Umbilical cord (tissue), 2 donors: Measurements from ENCODE around the gene INTS11. TPM values are rescaled to one million over a fixed set of nuclear protein-coding genes. Genes with fewer than 3 reads are reported as not detected.
A peak's percentile ranks its signal among the peaks of the same experiment; 100 is the strongest.
"Not testable (repeated sequence)": the region's sequence is repeated elsewhere in the genome, so short reads cannot be mapped to it uniquely, and the experiment has no call there.

Source experiments
- DNase-seq: peaks from one replicate; pipeline ENCODE4 v3.0.0-alpha.2; 2015; ENCODE audit warnings: low spot score
- total RNA-seq: library from RNA; depleted of rRNA; stranded (reverse); fragments of >200 nt; gene quantifications from one replicate; pipeline ENCODE4 v1.2.3, GENCODE V29; 2014; ENCODE audit warnings: low replicate concordance; ENCODE audit not compliant: insufficient read depth

INTS11 gene
- total RNA-seq: 42.4 TPM

DNA sequence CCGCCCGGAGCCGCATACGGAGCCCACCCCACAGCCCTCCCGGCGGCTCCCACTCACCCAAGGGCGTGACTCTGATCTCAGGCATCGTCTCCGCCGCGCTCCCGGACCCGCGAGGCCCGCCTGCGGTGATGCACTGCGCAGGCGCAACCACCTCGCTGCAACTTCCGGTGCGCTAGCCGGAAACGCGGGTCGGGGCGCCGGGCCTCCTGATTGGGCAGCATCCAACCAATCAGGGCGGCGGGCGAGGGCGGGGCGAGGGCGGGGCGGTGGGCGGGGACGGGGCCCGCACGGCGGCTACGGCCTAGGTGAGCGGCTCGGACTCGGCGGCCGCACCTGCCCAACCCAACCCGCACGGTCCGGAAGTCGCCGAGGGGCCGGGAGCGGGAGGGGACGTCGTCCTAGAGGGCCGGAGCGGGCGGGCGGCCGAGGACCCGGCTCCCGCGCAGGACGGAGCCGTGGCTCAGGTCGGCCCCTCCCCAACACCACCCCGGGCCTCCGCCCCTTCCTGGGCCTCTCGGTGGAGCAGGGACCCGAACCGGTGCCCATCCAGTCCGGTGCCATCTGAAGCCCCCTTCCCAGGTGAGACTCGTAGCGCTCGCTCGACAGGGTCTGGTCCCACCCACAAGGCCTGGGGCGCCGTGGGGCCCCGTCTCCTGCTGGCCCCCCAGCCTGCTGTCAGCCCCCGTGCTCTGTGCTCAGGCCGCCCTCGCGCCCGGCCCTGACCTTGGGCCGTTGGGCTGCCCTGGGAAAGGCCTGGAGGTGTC, at the start of gene INTS11, which contains the start of gene CPTP:
TSS of gene INTS11 (minus strand) at position 137 of the 764 bp plus-strand sequence. CDS start at position 85, 52 bp downstream.
TSS of gene CPTP (plus strand) at position 279 of the 764 bp plus-strand sequence. CDS start 2,109 bp downstream, outside the sequence.
- peak; percentile 94 for DNase-seq

DNA sequence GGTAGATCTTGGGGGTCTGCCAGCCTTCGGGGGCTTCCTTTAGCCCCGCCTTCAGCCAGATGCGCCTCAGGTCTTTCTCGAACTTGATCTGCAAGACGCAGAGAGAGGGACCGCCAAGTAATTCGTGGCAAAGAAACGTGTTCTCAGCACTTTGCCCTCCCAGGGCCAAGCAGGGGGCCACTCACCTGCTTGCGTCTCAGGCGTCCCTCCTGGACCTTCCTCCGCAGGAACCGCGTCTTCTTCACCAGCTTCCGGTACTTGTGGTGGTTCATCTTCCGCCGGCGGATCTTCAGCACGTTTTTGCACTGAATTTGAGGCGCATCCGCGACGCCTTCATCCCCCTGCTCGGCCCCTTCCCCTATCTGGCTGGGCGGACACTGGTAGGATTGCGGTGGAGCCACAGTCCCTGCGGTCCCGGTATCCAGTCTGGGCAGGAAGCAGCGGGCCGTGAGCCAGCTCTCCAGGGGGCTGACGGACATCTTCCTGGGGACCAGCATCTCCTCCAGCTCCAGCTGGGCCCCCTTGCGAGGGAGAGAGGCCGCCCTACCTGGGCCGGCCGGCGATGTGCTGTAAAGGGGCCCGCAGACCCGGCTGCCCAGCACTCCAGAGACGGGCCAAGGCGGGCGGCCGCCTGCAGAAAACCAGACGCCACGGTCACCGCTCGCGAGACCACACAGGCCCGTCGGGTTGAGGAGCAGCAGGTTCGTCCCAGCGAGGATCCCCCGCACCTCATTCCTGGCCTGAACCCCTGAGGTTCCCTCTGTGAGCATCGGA, 49.5 kb upstream of the INTS11 start:
- DNase-seq: no peak

DNA sequence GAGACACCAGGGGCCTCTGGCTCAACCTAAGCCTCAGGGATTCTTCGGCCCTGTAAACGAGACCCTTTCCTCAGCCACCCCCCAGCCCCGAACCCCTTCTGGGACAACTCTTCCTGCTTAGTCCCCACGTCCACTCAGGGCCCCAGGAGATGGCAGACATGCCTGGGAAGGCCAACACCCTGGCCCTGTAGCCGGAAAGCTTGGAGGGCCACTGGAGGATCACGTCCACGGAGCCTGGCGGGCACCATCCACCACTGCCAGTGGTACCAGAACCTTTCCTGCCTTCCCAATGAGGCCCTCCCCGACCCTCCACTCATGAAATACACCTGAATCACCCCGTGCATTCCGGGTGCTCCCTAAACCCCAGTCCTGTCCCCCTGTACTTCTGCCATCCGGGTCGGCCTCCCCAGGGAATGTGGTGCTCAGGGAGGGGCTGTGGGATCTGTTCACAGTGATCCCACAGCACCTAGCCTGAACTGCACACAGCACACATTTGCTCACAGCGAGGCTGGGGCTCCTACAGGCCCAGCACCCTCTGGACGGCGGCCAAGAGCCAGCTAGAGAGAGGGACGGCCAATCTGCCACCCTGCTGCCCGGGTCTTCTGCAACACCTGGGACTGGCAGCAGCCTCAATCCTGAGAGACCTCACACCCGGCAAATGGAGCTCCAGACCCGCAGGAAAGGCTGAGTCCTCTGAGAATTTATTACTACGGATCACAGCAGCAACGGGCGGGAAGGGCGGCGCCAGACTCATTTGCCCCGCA, 48.8 kb upstream of the INTS11 start:
- no peak for DNase-seq

DNA sequence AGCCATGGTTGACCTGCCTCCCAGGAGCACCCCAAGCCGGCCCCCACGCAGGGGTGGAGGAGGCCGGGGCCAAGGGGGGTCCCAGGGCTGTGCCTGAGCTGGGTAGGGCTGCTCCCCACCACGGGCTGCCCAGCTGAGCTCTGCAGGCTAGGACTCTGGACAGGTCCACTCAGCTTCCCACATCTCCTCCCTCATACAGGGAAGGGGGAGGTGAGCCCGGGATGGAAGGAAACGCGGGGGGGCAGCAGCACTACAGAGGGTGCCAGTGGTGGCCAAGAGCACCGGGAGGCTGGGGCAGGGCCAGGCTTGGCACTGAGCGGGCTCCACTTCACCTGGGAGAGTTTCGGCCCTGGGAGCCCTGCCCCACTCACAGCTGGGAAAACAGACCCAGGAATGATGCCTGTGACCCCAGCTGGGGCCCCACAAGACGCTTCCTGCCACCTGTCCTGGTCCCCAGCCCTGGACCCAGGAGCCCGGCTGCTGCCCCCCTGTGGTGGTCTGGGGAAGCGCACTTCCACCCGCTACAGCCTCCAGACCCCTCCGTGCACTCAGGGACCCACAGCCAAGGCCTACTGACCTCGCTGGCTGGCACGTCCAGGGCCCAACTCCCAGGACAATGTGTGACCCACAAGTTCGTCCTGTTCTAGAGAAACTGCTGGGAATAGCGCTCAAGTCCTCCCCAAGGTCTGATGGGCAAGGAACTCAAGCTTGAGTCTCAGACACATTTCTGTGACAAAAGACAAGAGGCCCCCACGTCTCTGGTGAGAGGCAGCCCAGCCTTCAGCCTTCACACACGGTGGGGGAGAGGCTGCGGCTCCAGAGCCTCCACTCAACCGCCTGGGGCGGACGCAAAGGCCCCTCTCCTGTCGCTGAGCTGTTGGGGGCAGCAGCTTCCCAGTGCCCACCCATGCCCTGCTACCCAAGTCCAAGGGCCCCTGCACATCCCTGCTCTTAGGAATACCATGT, 47.6 kb upstream of the INTS11 start:
- DNase-seq: no peak

DNA sequence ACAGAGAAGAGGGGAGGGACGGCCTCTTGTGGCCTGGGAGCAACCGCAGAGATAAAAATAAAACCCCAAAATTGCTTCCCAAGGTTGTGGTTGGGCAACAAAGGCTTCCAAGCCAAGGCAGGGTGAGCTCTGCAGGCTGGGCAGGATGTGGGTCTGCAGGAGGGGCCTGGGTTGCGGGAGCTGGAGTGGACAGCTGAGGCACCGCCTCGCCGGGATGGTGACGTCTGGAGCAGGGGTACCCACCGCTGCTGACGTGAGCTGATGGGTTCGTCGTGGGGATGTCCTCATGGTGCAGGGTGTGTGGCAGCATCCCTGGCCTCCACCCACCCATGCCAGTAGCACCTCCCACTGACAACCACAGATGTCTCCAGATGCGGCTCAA, 46.9 kb upstream of the INTS11 start:
- DNase-seq: no peak

DNA sequence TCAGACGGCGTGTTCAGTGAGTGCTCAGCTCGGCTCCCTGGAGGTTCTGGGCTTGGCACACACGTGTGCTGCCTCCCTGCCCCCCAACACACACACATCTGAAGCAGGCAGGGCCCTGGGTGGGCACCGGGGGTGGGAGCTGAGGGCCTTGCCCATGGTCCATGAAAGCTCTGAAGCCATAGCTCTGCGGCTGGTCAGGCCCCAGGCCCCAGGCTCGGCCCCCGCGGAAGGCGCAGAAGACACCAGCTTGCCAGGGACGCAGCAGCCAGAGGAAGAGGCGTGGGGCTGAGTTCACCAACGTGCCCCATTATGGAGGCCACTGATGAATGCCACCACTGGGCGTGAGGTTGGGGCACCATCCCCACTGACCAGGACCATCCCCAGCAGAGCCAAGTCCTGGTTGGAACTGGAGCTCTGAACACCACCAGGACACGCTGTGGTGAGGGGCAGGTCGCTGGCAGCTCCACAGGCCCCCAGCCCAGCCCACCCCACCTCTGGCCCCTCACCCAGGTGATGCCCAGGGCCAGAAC, 46.4 kb upstream of the INTS11 start:
- no peak for DNase-seq

DNA sequence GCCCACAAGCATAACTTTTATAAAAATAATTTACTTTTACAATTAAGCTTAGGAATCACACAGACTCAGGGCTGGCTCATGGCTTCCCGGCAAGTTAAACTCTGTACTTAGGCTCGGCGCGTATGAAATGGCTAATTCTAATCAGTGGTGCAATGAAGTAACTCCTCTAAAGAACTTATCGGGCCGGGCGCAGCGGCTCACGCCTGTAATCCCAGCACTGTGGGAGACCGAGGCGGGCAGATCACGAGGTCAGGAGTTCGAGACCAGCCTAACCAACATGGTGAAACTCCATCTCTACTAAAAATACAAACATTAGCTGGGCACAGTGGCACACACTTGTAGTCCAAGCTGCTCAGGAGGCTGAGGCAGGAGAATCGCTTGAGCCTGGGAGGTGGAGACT, 45.6 kb upstream of the INTS11 start:
- DNase-seq: not testable (repeated sequence)

DNA sequence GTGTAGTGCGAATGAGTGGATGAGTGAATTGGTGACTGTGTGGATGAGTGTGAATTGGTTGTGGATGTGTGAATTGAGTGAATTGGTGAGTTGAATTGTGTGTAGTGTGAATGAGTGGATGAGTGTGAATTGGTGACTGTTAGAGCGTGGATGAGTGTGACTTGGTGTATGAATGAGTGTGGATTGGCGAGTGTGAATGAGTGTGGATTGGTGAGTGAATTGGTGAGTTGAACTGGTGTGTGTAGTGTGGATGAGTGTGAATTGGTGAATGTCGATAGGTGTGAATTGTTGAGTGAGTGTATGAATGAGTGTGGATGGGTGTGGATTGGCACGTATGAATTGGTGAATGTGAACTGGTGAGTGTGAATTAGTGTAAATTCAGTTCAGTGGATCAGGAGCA, 42.9 kb upstream of the INTS11 start:
- no peak for DNase-seq

DNA sequence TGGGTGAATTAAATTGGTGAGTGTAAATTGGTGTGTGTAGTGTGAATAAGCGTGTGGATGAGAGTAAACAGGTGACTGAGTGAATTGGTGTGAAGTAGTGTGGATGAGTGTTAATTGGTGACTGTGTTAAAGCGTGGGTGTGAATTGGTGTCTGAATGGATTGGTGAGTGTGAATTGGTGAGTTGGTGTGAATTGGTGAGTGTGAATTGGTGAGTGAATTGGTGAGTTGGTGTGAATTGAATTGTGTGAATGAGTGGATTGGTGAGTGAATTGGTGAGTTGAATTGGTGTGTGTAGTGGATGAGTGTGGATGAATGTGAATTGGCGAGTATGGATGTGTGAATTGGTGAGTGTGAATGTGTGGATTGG, 42.2 kb upstream of the INTS11 start:
- no peak for DNase-seq

DNA sequence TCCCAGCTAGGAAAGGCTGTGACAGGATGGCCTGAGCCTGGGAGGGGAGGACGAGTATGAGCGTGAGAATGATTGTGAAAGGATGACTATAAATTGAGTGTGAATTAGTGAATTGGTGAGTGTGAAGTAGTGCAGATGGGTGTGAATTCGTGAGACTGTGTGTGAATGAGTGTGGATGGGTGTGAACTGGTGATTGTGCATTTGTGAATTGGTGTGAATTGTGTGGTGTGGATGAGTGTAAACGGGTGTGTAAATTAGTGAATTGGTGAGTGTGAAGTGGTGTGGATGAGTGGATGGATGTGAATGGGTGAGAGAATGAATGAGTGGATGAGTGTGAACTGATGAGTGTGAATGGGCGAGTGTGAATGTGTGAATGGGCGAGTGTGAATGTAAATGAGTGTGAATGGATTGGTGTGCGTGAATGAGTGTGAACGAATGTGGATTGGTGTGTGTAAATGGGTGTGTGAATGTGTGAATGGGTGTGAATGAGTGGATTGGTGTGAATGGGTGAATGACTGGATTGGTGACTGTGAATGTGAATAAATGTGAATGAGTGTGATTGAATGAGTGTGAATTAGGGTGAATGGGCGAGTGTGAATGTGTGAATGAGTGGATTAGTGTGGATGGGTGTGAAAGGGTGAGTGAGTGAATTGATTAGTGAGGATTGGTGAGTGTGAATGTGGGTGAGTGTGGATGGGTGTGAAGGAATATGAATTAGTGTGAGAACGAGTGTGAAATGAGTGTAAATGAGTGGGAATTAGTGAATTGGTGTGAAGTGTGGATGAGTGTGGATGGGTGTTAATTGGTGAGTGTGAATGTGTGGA, 41.6 kb upstream of the INTS11 start:
- DNase-seq: no peak

DNA sequence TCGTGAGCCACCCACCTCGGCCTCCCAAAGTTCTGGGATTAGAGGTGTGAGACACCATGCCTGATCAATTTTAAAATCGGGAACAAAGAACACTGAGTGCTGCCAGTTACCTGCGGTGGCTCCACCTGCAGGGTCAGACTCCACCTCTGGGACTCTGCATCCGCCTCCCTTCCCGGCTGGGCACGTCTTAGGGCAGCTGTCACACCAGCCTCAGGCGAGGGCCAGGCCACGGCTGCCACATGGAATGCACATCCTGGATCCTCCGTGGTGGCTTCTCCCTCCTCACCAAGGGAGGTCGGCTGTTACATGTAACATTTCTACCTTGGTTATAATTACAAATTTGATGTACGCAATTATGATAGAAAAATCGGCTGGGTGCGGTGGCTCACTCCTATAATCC, 39.8 kb upstream of the INTS11 start:
- no peak for DNase-seq

DNA sequence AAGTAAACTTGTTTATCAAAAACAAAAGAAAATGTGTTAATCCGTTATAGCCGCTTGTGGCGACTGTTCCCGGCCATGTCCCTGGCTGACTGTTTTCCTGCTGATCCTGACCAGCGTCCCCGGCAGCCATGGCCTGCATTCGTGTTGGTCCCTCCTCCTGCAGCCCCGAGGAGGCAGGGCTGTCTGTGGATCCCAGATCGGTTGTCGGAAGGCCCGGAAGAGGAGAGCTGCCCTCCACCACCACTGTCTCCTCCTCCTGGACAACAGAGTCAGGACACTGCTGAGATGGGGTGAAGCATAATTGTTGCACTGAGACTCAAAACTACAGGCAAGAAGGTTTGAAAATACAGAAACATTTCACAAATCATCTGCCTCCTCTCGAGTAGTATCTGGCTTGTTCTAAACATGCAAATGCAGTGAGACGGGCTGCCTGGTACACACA, 37.5 kb upstream of the INTS11 start:
- DNase-seq: peak; percentile 93

DNA sequence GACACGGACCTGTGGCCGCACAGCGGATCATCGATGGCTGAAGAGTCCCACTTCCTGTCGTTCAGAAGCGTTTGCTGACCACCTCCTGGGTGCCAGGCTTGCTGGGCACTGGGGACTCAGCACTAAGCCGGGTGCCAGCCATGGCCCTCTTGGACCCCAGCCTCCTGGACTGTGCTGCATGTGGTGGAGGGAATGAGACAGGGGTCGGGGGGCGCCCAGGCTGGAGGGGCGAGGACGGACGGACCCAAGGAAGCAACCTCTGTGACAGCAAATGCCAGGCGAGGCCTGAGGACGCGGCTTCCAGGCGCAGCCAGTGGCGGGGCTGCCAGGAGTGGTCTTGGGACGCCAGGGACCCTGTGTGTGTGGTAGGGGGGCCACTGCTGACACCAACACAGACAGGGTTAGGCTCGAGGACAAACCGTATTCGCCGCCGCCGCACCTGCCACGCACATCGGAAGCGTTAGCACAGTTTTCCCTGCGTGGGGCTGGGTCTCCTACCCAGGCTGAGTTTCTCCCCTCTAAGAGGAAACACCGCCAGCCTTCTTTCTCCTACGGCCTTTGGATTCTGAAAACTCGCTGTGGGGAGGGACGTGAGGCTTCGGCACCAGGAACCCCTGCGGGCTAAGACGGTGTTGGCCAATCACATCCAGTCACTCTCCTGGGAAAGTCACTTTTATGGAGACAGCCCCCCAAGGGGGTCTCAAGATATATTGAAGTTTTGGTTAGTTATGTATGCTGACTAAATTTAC, 36.9 kb upstream of the INTS11 start:
- no peak for DNase-seq

DNA sequence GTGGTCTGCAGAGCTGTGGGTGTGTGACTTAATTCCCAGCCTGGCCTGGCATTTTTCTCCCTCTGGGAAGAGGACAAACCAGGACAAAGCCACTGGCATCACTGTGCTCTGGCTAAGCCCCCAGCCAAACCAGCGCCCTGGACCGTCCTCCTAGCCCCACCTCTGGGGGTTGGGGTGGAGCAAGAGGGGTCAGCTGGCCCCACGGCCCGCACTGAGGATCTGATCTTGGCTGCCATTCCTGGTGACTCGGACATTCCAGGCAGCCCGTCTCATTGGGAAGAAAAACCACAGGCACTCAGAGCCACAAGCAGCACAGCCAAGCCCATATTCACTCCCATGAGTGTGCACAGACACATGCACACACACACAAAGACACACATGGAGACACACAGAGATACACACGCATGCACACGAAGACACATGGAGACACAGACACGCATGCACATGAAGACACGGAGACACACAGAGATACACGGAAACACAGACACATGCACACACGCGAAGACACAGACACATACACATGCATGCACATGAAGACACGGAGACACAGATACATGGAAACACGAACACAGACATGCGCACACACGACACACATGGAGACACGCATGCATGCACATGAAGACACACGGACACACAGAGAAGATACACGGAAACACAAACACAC, 36.2 kb upstream of the INTS11 start:
- DNase-seq: peak; percentile 95

DNA sequence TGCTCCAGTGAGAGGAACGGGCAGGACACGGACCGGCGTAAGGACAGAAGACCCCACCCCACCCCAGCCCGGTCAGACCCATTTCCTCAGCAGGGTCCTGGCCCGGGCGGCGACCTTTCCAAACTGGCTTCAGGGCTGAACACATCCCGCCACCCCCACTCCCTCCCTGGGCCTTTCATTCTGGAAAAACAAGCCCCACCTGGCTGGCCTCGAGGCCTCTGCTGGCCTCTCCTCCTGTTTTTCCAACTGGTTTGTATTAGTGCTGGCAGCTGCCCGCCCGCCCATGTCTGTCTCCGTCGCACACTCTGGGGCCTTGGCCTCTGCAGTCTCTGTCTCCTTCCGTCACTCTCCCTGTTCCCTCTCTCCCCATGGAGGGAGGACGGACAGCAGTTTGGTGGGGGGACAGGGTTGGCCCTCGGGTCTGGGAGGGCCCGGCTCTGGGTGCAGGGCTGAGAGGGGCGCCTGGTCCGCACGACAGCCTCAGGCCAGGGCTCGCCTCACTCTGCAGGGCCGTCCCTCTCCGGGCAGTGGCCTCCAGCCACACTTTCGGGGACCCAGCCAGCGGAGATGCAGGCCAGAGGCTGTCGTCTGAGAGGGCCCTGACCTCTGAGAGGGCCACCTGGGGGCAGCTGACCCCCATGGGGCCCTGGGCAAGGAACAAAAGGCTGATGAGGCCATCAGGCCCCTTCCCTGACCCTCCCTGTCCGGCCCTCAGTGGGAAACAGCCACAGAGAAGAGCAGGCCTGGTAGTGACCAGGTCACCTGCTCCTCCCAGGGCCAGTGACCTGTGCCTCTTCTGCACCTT, 35.4 kb upstream of the INTS11 start:
- peak; percentile 74 for DNase-seq

DNA sequence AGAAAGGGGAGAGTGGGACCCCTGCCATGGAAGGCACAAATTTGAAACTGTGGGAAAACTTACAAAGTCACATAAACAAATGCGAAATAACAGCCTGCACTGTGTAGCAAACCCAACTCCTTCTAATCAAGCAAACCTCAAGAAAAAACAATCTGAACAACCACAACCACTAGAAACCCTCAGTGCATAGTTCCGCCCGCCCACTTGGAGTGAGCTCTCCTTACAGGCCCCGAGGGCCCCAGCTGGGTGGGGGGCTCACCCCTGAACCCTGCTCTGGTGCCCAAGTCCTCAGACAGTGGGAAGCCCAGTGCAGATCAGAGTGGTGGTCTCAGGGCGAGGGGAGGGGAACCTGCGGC, 34.8 kb upstream of the INTS11 start:
- peak; percentile 48 for DNase-seq

DNA sequence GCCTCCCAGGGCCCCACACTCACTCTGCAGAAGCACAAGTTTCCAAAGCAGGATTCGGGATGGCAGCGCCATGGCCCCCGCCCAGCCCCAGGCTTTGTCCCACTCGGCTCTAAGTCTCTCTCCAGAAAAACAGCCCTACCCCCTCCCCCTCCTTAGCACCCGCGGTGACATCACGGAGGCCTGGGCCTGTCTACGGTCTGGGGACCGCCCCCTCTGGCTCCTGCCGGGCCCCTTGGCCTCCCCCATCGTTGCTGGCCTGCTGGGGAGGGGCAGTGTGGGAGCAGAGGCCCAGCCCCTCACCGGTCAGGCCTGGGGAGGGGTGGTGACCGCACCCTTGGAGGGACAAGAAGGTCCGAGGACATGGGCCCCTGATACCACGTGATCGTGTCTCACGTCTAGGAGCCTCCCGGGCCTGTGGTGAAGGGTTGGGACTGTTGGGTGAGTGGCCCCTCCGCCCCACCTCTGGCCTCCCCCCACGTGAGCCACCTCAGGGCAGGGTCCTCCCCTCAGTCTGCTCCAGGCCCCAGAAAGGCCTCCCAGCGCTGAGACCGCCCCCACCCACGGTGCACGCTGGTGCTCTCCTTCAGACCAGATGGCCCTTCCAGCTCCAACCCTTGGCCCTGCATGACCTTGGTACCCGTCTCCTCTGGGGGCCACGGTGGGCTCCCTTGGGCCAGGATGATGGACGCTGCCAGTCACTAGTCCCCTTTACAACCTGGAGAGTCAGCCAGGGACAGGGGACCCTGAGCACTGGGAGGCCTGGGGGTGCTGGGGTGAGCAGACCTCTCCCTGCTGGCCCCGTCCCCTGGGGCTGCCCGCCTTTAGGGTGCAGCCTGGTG, 34.2 kb upstream of the INTS11 start, which contains the start of gene MXRA8:
TSS of gene MXRA8 (minus strand) at position 123 of the 839 bp plus-strand sequence. CDS start at position 72, 51 bp downstream.
- peak; percentile 97 for DNase-seq
